HTR-8/SVneo (cell line): ENCODE data around the gene HEMGN.
A peak's percentile ranks its signal among the peaks of the same experiment; 100 is the strongest.

ENCODE experiments used
- DNase-seq: peaks from one replicate; pipeline ENCODE4 v3.0.0; 2011; ENCODE audit warnings: low spot score, mixed read lengths; ENCODE audit not compliant: insufficient read length
- FAIRE-seq: peaks from 2 replicates; lab custom pipeline; 2011; peaks lifted over from hg19 to GRCh38; lab: Jason Lieb, UNC

HEMGN gene

DNA sequence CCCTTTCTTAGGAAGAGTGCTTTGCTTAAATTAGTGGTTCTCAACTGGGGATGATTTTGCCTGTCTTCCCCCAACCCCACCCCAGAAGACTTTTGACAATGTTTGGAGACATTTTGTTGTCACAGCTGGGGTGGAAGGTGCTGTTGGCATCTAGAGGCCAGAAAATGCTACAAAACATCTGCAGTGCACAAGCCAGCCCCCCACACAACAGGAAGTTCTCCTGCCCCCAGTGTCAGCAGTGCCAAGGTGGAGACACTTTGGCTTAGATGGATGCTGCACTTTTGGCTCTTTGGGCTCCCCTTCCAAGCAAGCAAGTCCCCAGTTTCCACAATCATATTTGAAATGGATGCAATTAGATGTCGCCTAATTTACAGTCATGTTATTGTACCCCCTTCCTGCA is 2.7 kb downstream of the HEMGN start:
- FAIRE-seq, result no peak
- DNase-seq, result no peak

DNA sequence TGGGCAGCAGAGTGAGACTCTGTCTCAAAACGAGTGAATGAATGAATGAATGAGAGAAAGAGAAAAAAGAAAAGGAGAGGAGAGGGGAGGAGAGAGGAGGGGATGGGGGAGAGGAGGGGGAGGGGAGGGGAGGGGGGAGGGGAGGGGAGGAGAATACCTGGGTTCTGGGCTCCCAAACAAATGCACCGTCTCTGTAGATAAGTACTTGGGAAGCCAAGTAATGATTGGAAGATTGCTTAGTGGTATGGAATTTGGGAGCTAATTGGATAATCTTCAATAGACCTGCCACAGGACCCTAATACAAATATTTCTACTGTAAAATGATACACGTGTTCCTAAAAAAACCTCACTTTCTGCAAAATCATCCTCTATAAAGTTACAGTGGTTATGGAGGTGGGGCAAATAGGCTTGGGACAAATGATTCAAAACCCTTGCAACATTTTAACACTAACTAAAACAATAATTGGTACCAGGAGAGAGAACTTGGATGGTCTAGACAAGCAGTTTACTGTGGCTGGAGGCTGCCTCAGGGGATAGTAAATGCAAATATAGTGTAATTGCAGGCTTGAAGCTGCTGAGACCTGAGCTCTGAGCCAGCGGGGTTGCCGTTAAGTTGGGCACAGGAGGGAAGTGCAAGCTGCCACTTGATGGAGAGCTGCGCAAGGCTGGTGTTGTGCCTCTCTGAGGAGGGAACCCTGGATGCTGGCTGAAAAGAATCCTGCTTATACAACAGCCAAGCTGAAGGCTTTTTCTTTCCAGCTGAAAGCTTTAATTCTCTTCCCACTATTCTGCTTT is 3.5 kb downstream of the HEMGN start:
- DNase-seq (no peak), FAIRE-seq (no peak)

DNA sequence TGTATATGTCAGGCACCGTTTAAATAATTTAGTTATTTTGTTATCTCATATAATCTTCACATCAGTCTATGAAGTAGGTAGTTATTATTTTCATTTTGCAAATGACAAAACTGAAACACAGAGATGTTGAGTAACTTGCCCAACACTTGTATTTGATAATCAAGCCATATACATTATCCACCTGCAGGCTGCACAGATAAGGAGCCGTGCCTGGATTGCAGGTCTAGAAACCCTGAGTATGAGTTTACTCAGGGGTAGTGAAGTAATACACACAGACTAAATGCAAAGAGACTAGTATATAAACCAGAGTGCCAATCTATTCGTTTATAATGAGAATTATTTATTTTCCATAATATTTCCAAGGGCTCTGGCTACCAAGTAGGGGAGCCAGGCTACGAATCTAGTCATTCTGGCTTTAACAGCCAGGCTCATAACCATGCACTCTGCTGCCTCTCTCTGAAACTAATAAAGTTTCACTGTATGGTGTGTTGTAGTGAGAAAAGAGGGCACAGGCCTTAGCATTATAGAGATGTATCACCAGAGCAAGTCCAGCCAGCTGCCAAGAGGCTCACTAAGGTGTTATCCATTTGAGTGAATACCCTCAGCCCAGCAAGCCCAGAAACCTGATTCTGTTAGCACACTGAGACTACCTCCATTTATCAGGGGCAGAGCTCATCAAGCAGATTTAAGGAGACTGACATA is 4.5 kb downstream of the HEMGN start:
- FAIRE-seq, result no peak
- DNase-seq, result no peak

DNA sequence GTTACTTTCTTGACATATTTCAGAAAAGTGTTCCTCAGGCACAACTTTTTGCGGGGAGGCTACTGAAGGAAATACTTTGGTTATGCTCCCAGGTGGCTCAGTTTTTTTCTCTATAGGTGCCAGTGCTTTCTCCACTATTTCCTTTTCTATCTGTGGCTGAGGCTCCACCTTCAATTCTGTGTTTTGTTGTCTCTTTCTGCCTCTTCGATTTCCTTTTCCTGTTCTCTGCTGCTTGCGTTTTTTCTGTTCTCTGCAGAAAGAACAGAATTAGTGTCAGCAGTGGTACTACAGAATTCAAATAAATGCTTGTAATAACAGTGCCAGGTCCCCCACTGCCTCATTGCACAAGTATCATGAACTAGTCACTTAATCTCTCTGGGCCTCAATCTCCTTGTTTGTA is 7.0 kb downstream of the HEMGN start:
- no peak for FAIRE-seq
- no peak for DNase-seq

DNA sequence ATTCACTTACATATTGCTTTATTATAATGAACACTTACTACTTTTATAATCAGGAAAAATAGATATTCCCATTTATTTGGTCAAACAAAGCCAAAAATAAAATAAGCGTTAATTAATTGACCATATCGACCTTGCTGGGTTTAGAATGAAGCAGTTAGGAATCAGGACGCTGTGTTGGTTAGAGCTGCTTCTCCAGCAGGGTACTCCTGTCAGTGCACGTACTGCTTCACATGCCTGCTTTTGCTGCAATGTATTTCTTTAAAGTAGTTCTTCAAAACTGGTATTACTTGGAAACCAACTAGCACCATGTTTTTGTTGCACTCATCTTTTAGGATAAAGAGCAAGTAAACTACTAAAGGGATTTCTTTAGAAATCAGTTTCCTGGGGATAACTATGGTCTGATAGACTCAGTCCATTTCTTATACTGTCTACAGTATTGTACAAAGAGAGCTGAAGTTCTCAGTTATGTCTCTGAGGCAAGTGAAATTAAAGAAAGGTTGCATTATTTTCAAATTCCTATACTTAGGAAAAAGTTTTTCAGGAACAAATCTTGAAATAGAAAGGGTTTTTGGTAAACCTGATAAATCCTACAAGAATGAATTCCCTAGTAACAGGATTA is 8.9 kb downstream of the HEMGN start:
- DNase-seq (no peak), FAIRE-seq (no peak)

DNA sequence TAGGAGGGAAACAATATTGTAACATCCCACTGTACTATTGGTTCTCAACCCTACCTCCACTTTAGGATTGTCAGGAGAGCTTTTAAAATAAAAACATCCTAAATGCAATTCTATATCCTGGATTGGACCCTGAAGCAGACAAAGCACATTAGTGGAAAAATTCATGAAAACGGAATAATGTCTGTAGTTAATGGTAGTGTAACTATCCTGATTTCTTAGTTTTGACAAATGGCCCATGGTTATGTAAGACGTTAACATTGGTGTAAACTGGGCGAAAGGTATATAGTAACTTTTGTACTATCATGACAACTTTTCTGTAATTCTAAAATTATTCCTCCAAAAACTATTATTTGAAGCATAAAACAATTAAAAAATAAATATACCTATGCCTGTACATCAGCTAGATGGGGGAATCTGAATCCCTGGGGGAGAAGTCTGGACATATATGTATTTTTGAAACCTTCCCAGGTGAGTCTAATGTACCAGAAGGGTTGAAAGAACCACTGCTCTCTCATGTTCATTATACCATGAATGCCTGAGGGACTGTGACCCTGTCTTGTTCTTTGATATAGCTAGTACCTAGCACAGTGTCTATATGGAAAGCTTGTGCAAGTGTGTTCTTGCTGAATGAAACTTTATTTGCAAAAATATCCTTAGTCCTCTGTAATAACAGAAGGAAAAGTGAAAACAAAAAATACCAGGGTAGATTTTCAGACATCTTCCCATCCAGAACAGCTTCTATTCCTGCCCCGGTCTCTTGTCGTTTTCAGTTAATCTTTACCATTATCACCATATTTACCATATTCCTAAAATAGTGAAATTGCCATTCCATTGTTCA is 12.3 kb downstream of the HEMGN start:
- no peak for DNase-seq
- no peak for FAIRE-seq

DNA sequence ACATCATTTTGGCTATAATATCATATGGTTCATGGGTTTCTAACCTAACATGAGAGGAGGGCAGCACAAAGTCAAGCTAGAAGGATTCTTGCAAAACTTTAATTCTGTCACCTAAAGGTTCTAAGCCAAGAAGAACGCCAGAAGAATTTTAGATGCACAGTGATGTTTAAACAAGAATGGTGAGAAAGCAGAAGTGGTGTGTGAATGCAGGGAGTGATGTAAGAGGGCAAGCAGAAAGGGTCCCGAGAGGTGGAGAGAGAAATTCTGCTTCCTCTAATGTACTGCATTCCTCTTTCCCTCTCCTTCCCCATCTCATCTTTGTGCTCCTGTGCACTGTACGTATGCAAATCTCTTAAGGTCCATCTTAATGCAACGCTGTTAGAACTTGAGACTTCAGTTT is 13.6 kb downstream of the HEMGN start:
- no peak for DNase-seq

DNA sequence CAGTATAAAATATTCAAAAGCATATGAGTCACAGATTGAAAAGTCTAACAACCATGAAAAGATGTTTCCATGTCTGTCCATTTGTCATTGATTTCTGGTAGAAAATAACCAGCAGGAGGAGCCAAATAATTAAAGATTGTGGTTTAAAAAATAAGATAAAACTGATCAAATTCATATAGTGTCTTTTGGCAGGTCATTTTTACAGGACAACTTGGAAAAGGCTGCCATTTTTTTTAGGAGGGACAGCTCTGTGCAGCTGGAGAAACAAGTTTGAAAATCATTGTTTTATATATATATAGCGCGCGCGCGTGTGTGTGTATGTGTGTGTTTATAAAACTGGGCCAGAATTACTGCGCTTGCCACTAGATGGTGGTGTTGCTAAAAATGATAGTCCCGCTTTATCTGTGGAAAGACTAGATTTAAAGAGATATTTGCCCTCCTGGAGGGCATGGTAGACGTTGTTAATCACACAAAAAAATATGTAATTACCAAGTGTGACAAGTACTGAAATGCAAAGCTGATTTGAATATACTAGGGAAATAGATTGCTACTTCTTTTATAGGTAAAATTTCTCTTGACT is 14.4 kb downstream of the HEMGN start:
- FAIRE-seq (no peak), DNase-seq (peak; percentile 33)

More for the DNA sequence above, 13.6 kb downstream of the HEMGN start:
- no peak for FAIRE-seq

DNA sequence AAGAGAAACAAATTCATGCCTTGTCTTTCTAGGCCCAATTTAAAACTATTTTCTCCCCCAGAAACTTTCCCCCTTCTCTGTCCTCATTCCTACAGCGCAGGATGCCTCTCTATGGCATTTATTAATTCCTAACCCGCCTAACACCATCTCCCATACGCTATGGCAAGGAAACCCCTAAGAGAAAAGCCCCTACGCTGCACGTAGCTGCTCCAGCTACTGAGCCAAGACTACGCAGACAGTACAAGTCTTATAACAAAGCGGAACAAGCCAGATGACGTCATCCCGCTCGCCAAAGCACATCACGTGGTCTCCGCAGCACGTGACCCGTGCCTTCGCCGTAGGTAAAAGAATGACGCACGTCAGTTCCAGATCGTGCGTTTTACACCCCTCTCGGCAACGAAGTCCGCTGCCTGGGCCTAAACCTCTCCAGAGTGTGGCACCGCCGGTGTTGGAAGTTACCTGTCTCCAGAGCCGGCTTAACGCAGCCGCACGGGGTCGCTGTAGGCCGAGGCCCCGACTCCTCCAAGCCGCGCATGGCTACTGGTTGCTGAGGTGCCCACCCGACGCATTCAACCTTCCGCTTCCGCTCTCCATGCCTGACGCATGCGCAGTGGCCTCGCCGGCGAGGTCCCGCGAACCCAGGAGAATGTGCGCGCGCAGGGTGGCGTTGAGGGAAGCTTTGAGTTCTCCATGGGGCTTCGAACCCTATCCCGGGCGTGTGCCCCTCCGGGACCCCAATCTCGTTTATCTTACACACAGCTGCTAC is 15.8 kb downstream of the HEMGN start, which contains the start of gene TRMO:
TSS of gene TRMO (minus strand) at position 542 of the 766 bp plus-strand sequence. CDS start at position 535, 7 bp downstream.
- DNase-seq (peak; percentile 94), FAIRE-seq (peak; percentile 88)

DNA sequence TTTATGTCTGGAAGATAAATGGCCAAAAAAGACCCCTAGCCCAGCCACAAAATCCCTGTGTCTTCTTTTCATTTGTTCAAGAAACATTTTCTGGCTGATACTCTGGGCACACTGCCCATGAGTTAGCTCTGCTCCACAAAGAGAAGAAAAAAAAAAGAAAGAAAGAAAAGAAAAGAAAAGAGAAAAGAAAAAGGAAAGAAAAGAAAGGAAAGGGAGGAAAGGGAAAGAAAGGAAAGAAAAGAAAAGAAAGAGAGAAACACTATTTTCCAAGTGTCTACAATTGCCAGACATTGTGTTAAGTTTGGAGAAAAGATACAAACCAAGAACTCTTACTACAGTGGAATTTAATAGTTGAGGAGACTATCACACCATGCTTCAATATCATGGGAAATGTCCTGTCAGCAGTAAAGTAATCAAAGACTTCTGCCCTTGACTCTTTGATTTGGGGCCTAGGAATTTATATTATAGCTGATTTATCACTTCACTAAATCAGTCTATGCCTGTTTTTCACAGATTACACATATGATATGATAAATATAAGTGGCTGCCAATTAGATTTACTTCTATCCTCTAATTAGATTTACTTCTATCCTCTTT is 18.7 kb downstream of the HEMGN start:
- DNase-seq (no peak), FAIRE-seq (no peak)

DNA sequence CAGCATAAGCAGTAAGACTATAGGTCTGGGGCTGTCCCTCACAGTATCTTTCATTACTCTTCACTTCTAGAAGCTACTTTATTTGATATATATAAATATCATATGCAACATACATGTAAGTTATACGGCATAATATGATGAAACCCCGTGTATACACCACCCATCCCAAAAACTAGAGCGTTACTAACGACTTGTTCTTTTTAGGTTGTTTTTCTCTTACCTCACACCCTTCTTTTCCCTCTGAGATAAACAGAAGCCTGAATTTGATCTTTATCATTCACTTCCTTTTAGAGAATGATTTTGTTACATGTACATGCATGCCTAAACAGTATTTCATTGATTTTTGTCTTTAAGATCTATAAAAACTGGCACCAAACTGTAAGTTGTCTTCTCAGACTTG is 19.4 kb downstream of the HEMGN start:
- DNase-seq (no peak), FAIRE-seq (no peak)

DNA sequence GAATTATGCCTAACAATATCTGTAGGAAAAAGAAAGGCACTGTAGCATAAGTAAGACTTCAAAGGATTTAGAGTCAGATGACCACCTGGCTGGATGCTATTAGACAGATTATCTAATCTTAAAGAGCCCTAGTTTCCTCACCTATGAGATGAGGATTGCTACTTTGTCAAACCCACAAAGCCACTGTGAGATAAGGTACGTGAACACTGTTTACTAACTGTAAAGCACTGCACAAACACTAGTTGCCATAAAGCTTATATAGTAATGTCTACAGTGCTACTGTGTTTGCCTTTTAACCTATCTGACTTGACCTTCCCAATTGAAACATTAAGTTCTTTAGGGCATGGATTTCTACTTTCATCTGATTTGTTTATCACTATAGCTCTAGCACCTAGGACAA is 26.0 kb downstream of the HEMGN start:
- DNase-seq (no peak), FAIRE-seq (no peak)

DNA sequence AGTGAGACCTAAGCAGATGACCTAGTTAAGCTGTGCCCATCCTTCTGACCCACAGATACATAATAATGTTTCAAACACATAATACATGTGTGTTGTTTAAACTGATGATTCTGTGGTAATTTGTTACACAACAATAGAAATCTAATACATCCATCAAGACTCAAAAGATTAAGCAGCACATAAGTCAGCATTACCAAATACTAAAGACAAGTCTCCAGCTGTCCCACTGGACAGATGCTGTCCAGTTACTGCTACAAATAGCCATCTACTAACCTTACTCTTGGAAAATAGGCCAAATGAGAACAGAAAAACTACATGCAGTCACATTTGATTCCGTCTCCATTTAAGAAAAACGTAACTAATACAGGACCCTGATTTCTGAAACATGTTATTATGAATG is 26.4 kb downstream of the HEMGN start:
- DNase-seq (no peak), FAIRE-seq (no peak)

DNA sequence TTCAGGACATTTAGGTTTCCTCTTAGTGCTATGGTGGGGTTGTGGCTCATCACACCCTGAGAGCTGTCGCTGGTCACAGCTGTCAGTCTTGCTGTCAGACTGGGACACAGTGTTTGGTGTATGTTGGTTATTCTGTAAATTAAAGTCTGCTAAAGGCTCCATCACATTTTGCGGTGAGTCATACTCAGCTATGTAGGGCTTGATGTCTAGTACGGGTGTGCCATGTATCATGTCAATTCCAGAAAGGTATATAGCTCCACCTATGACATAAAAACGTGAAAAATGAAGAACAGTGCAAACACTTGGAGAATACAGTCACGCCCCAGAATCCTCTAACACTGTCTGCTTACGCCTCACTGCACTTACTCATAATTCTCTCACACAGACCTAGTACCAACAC is 27.6 kb downstream of the HEMGN start:
- no peak for FAIRE-seq
- DNase-seq, result no peak

DNA sequence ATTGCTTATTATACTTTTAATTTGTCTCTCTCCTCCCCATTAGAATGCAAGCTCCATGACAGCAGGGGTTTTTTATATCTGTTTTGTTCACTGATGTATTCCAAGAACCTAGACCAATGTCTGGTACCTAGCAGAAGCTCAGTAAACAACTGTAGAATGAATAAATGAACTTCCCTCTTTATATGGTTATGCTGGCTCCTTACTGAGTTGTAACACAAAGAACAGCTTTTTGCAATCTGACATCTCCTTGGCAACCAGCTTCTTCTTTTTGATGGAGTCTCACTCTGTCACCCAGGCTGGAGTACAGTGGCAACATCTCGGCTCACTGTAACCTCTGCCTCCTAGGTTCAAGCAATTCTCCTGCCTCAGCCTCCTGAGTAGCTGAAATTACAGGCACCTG is 29.3 kb downstream of the HEMGN start:
- no peak for DNase-seq

DNA sequence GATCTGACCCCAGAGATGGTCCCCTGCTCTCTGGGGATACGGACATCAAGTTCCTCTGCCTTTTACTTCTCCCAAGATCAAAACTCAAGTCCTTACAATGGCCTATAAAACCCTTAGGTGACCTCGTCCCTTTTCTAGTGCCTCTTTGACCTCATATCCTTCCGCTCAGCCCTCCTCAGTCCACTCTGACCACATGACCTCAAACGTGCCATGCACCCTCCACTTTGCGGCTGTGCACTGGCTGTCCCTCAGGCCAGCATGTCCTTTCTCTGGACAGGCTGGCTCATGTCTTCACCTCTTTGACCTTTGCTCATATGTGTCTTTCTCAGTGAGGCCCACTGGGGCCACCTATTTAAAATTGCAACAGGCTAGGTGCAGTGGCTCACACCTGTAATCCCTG is 30.3 kb downstream of the HEMGN start:
- no peak for DNase-seq
- no peak for FAIRE-seq

More for the DNA sequence above, 29.3 kb downstream of the HEMGN start:
- no peak for FAIRE-seq

DNA sequence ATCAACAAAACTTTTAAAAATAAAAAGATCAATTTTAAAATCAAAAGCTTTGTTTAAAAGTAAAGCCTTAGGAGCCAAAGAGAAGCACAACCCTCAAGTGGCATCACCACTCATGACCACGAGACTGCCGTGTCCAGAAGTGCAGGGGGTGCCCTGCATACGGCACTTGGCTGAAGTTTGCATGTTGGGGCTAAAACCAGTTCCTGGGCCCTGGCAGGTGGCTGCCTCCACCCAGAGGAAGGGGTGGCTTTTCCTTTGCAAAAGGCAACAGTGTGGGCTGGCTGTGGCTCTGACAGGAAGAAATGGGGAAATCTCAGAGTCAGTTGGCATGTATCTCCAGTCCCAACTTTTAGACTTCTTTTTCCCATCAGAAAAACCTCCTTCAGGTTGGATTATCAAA is 30.9 kb downstream of the HEMGN start:
- no peak for DNase-seq
- FAIRE-seq, result no peak

DNA sequence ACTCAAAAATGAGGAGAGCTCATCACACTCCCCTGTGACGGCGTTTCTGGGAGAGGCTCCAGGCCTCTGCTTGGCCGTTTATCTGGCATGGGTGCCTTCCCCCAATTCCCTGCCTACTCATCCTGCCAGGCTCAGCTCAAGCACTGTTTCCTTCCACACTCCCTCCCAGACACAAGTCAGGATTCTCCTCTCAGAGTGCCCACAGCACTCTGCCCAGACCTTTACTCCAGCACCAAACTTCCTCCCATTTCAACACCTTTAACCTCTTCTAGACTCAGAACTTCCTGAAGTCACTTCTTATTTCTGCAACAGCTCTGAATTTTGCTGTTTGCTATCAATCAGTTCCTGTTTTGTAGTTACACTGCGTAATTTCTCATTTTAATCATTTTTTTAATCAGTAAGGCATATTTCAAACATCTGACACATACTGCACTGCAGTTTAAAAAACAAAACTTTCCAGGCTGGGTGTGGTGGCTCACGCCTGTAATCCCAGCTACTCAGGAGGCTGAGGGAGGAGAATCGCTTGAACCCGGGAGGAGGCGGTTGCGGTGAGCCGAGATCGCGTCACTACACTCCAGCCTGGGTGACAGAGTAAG is 31.6 kb downstream of the HEMGN start:
- no peak for FAIRE-seq
- no peak for DNase-seq

DNA sequence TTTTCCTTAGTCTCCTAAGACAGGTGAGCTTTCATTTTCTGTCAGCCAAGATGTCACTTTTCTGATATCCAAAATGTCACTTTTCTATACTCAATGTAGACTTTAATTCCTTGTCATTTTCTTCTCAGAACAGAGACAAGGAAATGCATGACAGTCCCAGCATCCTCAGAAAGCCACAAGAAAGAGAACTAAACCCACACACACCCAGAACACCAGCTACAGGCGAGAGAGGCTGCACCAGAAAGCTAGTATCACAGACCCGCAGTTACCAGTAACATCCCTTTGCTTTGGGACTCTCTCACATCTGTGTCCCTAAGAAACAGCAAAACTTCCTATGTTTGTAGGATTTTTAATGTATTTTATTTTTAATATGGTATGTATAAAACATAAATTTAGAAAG is 32.7 kb downstream of the HEMGN start:
- FAIRE-seq, result no peak
- DNase-seq, result no peak
